Ammon's horn (tissue), 1 donor: ENCODE data around the gene NOLC1.
A peak's percentile ranks its signal among the peaks of the same experiment; 100 is the strongest.

ENCODE experiments used
- DNase-seq: peaks from one replicate; pipeline ENCODE4 v3.0.0-alpha.2; 2016; ENCODE audit warnings: low spot score

The NOLC1 gene

GRCh38 chr10:102151774-102152544, at the start of gene NOLC1:
Gene NOLC1, plus strand, starts transcription at chr10:102152389. Its CDS starts 22 bp downstream, at chr10:102152411.
- peak; percentile 98 for DNase-seq

- DNase-seq = no peak
Measured at GRCh38 chr10:102102421-102102820, 49.8 kb upstream of the NOLC1 start.

GRCh38 chr10:102106998-102107397, 45.2 kb upstream of the NOLC1 start:
- DNase-seq = no peak

- DNase-seq = peak; percentile 31
Measured at GRCh38 chr10:102109166-102110116, 42.7 kb upstream of the NOLC1 start.

- DNase-seq = no peak
Measured at GRCh38 chr10:102111276-102111675, 40.9 kb upstream of the NOLC1 start.

- DNase-seq = no peak
Measured at GRCh38 chr10:102112210-102112817, 39.9 kb upstream of the NOLC1 start.

GRCh38 chr10:102113261-102113955, 38.8 kb upstream of the NOLC1 start:
- no peak for DNase-seq

GRCh38 chr10:102113956-102114857, 38.0 kb upstream of the NOLC1 start:
- no peak for DNase-seq

- peak; percentile 97 for DNase-seq
Measured at GRCh38 chr10:102114861-102115618, 37.1 kb upstream of the NOLC1 start.

- peak; percentile 24 for DNase-seq
Measured at GRCh38 chr10:102115775-102116174, 36.4 kb upstream of the NOLC1 start.

- DNase-seq = no peak
Measured at GRCh38 chr10:102116656-102117055, 35.5 kb upstream of the NOLC1 start.

- peak; percentile 91 for DNase-seq
Measured at GRCh38 chr10:102117391-102118159, 34.6 kb upstream of the NOLC1 start.

- DNase-seq = peak; percentile 45
Measured at GRCh38 chr10:102118867-102119266, 33.3 kb upstream of the NOLC1 start.

- DNase-seq = peak; percentile 63
Measured at GRCh38 chr10:102119417-102120141, 32.6 kb upstream of the NOLC1 start.

GRCh38 chr10:102120142-102120990, 31.8 kb upstream of the NOLC1 start, which contains the start of gene LDB1:
Gene LDB1, minus strand, starts transcription at chr10:102120368. Its CDS starts 258 bp downstream, at chr10:102120110.
- DNase-seq = peak; percentile 92

GRCh38 chr10:102120991-102121738, 31.0 kb upstream of the NOLC1 start:
- peak; percentile 59 for DNase-seq
